Upper lobe of right lung (tissue), 1 donor: ENCODE results near the gene ING5. TPM values are rescaled to one million over a fixed set of nuclear protein-coding genes. Genes with fewer than 3 reads are reported as not detected.

Experiments
- ATAC-seq: fragments of 200-7000 bp; cut with Tn5 transposase; one replicate; pipeline ENCODE4 v1.9.1; 2020; ENCODE audit warnings: mild to moderate bottlenecking, moderate library complexity
- DNase-seq: peaks from one replicate; pipeline ENCODE4 v3.0.0-alpha.2; 2020
- H3K27ac ChIP-seq: fragments of 200-600 bp; one replicate; pipeline ENCODE4 v1.8.0; 2022
- H3K27me3 ChIP-seq: fragments of 200-600 bp; one replicate; pipeline ENCODE4 v1.8.0; 2022; ENCODE audit warnings: mild to moderate bottlenecking
- H3K36me3 ChIP-seq: fragments of 200-600 bp; one replicate; pipeline ENCODE4 v1.8.0; 2022
- H3K4me1 ChIP-seq: fragments of 200-600 bp; one replicate; pipeline ENCODE4 v1.8.0; 2022
- H3K4me3 ChIP-seq: fragments of 200-600 bp; one replicate; pipeline ENCODE4 v1.8.0; 2022; ENCODE audit warnings: mild to moderate bottlenecking
- H3K9me3 ChIP-seq: fragments of 200-600 bp; one replicate; pipeline ENCODE4 v1.8.0; 2022
- CTCF ChIP-seq: fragments of 200-600 bp; IDR thresholded peaks from one replicate; pipeline ENCODE4 v1.8.0; 2022; ENCODE audit warnings: antibody characterized with exemption
- intact Hi-C: fragments of 100-400 bp; cut with DNase I; formaldehyde crosslinking; loops from one replicate; pipeline ENCODE4 v1.11.0; 2022
- total RNA-seq: library from RNA; stranded (reverse); fragmentation: NEBNext Ultra II Directional; extraction: Animal tissue kit (Norgen Biotek cat#: 25700); gene quantifications from one replicate; pipeline ENCODE4 v1.2.1, GENCODE V29; 2021
- donor health status: DM: no; HTN: yes; CAD: no; lungs with severe emphysema.

The ING5 gene
- total RNA-seq, 1 donor from 2014 or later, result 36.5 TPM

- intact Hi-C loops, result no loop called here
- Histone ChIP-seq H3K27ac (no peak overlapping the region), H3K4me3 (no peak overlapping the region), H3K36me3 (no peaks in the 10 kb centered on the region), H3K4me1 (no peaks in the 10 kb centered on the region), H3K9me3 (no peaks in the 10 kb centered on the region), H3K27me3 (peaks cover 10% of the 10 kb centered on the region)
- DNase-seq (peak; percentile 57), ATAC-seq (no peak)
- no peak for TF ChIP-seq CTCF
Measured at GRCh38 chr2:241777686-241778627, 76.1 kb downstream of the ING5 start.

Other genes with a start within 250 kb of the ING5 start
- gene STK25, start 193.5 kb upstream of the ING5 start, total RNA-seq, result 134 TPM
- 56.4 TPM for gene BOK, start 143.3 kb upstream of the ING5 start, total RNA-seq
- 46.1 TPM for gene THAP4, start 64.9 kb upstream of the ING5 start, total RNA-seq
- 72.0 TPM for gene ATG4B, start 64.3 kb upstream of the ING5 start, total RNA-seq
- gene DTYMK, start 15.2 kb upstream of the ING5 start, total RNA-seq, result 14.9 TPM
- gene D2HGDH, start 32.6 kb downstream of the ING5 start, total RNA-seq, result 28.8 TPM
- not detected for gene GAL3ST2, start 74.8 kb downstream of the ING5 start, total RNA-seq
- 0.23 TPM for gene NEU4, start 107.2 kb downstream of the ING5 start, total RNA-seq
- gene PDCD1, start 156.9 kb downstream of the ING5 start, total RNA-seq, result 1.8 TPM
- gene RTP5, start 167.7 kb downstream of the ING5 start, total RNA-seq, result not detected